ENCODE measurements around the gene ANGPTL4. TPM values are rescaled to one million over a fixed set of nuclear protein-coding genes. Genes with fewer than 3 reads are reported as not detected.
A peak's percentile ranks its signal among the peaks of the same experiment; 100 is the strongest.

The ANGPTL4 gene
- total and polyA plus RNA-seq, 2 of the 13 experiments (the other 11 are each of a cell fraction or from before 2014, with no cell fraction given): 0.80 to 21.7 TPM

DNA sequence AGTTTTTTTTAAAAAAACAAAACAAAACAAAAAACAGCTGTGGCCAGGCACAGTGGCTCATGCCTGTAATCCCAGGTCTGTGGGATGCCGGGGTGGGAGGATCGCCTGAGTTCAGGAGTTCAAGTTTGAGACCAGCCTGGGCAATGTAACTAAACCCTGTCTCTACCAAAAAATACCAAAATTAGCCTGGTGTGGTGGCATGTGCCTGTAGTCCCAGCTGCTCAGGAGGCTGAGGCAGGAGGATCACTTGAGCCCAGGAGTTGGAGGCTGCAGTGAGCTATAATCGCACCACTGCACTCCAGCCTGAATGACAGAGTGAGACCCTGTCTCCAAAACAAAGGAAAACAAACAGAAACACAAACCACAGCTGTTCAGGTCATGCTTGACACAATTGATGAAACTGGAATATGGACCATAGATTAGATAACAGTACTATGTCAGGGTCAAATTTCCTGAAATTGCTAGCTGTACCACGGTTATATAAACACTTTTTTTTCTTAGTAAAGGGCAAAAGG lies 6.9 kb upstream of the ANGPTL4 start (continued):
- no peak for TF ChIP-seq ZNF296 (CRISPR knock-in tag; conservative IDR thresholded peaks at IDR 0.05)
- TF ChIP-seq ZNF260 (CRISPR knock-in tag; IDR thresholded peaks at IDR 0.05; ENCODE audit: borderline replicate concordance, low read depth): no peak
- no peak for TF ChIP-seq NFATC3 (CRISPR knock-in tag; IDR thresholded peaks at IDR 0.05)
- peak; percentile 55 for TF ChIP-seq TCF7 (IDR thresholded peaks at IDR 0.05; ENCODE audit: low read depth)
- 0 out of 2 replicates have a peak, but pooled peaks have one; percentile 53 for TF ChIP-seq KLF6 (CRISPR knock-in tag; IDR thresholded peaks at IDR 0.05)
- TF ChIP-seq KDM5A (IDR thresholded peaks at IDR 0.05; ENCODE audit: borderline replicate concordance, low read length): no peak
- TF ChIP-seq ZNF768 (CRISPR knock-in tag; IDR thresholded peaks at IDR 0.05): peak; percentile 81
- peak; percentile 60 for TF ChIP-seq RFX3 (CRISPR knock-in tag; IDR thresholded peaks at IDR 0.05)
- TF ChIP-seq ZNF24 (IDR thresholded peaks at IDR 0.05): peak; percentile 81
- TF ChIP-seq, protein P1, sequence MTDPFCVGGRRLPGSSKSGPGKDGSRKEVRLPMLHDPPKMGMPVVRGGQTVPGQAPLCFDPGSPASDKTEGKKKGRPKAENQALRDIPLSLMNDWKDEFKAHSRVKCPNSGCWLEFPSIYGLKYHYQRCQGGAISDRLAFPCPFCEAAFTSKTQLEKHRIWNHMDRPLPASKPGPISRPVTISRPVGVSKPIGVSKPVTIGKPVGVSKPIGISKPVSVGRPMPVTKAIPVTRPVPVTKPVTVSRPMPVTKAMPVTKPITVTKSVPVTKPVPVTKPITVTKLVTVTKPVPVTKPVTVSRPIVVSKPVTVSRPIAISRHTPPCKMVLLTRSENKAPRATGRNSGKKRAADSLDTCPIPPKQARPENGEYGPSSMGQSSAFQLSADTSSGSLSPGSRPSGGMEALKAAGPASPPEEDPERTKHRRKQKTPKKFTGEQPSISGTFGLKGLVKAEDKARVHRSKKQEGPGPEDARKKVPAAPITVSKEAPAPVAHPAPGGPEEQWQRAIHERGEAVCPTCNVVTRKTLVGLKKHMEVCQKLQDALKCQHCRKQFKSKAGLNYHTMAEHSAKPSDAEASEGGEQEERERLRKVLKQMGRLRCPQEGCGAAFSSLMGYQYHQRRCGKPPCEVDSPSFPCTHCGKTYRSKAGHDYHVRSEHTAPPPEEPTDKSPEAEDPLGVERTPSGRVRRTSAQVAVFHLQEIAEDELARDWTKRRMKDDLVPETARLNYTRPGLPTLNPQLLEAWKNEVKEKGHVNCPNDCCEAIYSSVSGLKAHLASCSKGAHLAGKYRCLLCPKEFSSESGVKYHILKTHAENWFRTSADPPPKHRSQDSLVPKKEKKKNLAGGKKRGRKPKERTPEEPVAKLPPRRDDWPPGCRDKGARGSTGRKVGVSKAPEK (CRISPR knock-in tag; IDR thresholded peaks at IDR 0.05; ENCODE audit: borderline replicate concordance): 0 out of 2 replicates have a peak, but pooled peaks have one; percentile 25
- TF ChIP-seq ZBTB20 (CRISPR knock-in tag; IDR thresholded peaks at IDR 0.05; ENCODE audit: borderline replicate concordance, low read depth): peak; percentile 64; the same call in 1 of the 2 replicates
- TF ChIP-seq, protein P2, sequence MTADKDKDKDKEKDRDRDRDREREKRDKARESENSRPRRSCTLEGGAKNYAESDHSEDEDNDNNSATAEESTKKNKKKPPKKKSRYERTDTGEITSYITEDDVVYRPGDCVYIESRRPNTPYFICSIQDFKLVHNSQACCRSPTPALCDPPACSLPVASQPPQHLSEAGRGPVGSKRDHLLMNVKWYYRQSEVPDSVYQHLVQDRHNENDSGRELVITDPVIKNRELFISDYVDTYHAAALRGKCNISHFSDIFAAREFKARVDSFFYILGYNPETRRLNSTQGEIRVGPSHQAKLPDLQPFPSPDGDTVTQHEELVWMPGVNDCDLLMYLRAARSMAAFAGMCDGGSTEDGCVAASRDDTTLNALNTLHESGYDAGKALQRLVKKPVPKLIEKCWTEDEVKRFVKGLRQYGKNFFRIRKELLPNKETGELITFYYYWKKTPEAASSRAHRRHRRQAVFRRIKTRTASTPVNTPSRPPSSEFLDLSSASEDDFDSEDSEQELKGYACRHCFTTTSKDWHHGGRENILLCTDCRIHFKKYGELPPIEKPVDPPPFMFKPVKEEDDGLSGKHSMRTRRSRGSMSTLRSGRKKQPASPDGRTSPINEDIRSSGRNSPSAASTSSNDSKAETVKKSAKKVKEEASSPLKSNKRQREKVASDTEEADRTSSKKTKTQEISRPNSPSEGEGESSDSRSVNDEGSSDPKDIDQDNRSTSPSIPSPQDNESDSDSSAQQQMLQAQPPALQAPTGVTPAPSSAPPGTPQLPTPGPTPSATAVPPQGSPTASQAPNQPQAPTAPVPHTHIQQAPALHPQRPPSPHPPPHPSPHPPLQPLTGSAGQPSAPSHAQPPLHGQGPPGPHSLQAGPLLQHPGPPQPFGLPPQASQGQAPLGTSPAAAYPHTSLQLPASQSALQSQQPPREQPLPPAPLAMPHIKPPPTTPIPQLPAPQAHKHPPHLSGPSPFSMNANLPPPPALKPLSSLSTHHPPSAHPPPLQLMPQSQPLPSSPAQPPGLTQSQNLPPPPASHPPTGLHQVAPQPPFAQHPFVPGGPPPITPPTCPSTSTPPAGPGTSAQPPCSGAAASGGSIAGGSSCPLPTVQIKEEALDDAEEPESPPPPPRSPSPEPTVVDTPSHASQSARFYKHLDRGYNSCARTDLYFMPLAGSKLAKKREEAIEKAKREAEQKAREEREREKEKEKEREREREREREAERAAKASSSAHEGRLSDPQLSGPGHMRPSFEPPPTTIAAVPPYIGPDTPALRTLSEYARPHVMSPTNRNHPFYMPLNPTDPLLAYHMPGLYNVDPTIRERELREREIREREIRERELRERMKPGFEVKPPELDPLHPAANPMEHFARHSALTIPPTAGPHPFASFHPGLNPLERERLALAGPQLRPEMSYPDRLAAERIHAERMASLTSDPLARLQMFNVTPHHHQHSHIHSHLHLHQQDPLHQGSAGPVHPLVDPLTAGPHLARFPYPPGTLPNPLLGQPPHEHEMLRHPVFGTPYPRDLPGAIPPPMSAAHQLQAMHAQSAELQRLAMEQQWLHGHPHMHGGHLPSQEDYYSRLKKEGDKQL (CRISPR knock-in tag; IDR thresholded peaks at IDR 0.05; ENCODE audit: low read depth): peak; percentile 67
- peak; percentile 31; the same call in 1 of the 2 replicates for TF ChIP-seq ZNF792 (CRISPR knock-in tag; IDR thresholded peaks at IDR 0.05)
- peak; percentile 95 for TF ChIP-seq FOXK1 (CRISPR knock-in tag; IDR thresholded peaks at IDR 0.05; ENCODE audit: borderline replicate concordance, low read depth)
- no peak for TF ChIP-seq ZNF225 (CRISPR knock-in tag; IDR thresholded peaks at IDR 0.05)
- peak; percentile 100 for TF ChIP-seq ZMYM3 (CRISPR knock-in tag; IDR thresholded peaks at IDR 0.05)
- TF ChIP-seq SCMH1 (CRISPR knock-in tag; IDR thresholded peaks at IDR 0.05; ENCODE audit: borderline replicate concordance): no peak
- peak; percentile 86; the same call in 1 of the 2 replicates for TF ChIP-seq CHD4 (IDR thresholded peaks at IDR 0.05; ENCODE audit: borderline replicate concordance, low read length)
- TF ChIP-seq STAG1 (CRISPR knock-in tag; IDR thresholded peaks at IDR 0.05): peak; percentile 33; the same call in 1 of the 2 replicates
- TF ChIP-seq, protein P3, sequence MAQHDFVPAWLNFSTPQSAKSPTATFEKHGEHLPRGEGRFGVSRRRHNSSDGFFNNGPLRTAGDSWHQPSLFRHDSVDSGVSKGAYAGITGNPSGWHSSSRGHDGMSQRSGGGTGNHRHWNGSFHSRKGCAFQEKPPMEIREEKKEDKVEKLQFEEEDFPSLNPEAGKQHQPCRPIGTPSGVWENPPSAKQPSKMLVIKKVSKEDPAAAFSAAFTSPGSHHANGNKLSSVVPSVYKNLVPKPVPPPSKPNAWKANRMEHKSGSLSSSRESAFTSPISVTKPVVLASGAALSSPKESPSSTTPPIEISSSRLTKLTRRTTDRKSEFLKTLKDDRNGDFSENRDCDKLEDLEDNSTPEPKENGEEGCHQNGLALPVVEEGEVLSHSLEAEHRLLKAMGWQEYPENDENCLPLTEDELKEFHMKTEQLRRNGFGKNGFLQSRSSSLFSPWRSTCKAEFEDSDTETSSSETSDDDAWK (CRISPR knock-in tag; IDR thresholded peaks at IDR 0.05): no peak
- peak; percentile 93 for TF ChIP-seq NCOR1 (IDR thresholded peaks at IDR 0.05; ENCODE audit: borderline replicate concordance, low read length)
- TF ChIP-seq ZNF343 (CRISPR knock-in tag; IDR thresholded peaks at IDR 0.05): no peak
